ENCODE data around the gene ZNF219.
A peak's percentile ranks its signal among the peaks of the same experiment; 100 is the strongest.

ZNF219 gene

GRCh38 chr14:21084998-21085853, 13.2 kb downstream of the ZNF219 start:
- DNase-seq, result peak; percentile 1

DNA sequence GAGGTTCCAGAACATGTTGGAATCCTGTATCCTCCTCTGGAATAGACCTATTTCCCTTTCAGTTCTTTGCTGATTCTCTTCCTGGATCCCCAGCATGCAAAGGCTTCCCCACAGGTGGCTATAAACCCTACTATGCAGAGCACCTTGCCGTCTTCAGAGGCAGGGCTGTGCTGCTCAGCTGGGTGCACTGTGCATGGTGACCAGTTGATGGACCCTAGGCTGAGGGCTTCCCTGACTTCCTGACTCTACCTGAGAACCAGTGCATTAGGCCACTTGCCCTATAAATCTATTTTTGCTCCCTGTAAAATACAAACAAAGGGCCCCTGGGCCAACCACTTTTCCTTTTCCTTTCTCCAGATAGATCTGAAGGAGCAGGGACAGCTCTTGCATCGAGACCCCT, 14.1 kb downstream of the ZNF219 start:
- no peak for DNase-seq

DNA sequence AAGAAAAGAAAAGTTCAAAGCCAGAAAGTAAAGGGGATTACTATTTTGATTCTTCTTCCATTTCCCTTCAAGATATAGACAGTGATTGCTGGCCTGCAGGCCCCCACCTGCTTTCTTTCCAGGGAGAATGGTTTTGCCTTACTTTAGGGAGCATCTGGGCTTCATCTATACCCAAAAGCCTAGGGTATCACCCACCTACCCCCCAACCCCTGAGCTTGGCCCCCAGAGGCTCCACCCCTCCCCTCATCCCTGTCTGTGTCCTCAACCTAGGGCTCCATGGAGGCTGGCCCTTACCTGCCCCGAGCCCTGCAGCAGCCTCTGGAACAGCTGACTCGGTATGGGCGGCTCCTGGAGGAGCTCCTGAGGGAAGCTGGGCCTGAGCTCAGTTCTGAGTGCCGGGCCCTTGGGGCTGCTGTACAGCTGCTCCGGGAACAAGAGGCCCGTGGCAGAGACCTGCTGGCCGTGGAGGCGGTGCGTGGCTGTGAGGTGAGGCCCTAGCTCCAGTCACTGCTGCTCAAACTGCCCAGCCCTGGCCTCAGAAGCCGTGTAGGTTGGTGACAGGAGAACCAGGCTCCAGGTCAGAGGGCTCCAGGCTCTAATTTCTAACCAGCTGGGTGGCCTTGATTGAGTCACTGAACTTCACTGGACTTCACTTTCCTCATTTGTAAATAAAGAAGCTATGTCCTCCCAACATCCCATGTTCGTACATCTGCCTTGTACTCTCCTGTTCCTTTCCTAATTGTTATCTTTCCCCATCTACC, 14.7 kb downstream of the ZNF219 start:
- DNase-seq, result no peak

GRCh38 chr14:21081521-21082142, 16.8 kb downstream of the ZNF219 start:
- DNase-seq, result no peak

DNA sequence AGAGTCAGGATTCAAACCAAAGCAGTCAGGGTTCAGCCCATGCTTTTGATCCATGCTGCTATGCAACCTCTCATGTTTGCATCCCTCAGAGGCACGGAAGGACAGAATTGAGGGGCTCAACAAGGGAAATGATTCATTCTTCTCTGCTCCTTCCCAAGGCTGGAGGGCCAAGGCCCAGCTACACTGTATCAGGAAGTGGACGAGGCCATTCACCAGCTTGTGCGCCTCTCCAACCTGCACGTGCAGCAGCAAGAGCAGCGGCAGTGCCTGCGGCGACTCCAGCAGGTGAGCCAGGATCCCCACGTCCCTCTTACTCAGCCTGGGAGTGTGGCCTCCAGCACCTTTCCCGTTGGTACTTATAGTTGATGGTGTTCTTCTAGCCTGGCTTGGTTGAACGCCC, 19.7 kb downstream of the ZNF219 start:
- DNase-seq, result no peak

DNA sequence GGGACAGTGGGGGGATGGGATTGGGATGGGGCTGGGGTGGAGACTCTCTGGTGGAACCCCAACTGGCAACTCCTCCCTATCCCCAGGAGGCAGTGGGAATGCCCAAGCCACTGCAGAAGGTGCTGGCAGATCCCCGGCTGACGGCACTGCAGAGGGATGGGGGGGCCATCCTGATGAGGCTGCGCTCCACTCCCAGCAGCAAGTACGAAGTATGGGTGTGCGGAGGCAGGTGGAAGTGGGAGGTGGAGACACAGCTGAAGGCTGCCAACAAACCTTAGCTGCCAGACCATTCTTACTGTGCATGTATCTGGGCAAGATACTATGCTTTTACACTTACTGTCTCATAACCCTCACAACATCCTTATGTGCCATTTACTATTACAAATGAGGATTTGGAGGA, 20.2 kb downstream of the ZNF219 start:
- DNase-seq, result no peak

DNA sequence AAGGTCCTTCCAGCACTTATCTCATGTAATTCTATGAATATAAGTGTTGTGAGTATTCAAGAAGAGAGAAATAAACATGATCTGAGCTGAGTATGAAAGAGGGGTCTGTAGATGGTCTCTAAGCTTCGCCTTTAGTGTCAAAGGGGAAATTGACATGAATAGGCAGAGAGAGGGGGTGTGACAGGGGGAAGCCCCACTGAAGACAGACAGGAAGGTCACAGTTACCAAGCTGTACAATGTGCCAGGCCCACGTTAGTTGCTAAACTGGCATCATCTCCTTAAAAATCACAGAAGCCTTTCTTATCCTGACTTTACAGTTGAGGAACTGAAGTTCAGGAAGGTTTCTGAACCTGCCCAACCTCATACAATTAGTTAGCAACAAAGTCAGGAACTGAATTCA, 20.8 kb downstream of the ZNF219 start:
- no peak for DNase-seq

GRCh38 chr14:21075719-21076437, 22.6 kb downstream of the ZNF219 start:
- DNase-seq, result no peak

GRCh38 chr14:21074398-21075272, 23.8 kb downstream of the ZNF219 start:
- no peak for DNase-seq

DNA sequence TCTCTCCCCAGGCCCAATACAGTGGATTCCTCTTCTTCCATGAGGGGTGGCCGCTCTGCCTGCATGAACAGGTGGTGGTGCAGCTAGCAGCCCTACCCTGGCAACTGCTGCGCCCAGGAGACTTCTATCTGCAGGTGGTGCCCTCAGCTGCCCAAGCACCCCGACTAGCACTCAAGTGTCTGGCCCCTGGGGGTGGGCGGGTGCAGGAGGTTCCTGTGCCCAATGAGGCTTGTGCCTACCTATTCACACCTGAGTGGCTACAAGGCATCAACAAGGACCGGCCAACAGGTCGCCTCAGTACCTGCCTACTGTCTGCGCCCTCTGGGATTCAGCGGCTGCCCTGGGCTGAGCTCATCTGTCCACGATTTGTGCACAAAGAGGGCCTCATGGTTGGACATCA, 24.5 kb downstream of the ZNF219 start:
- no peak for DNase-seq

GRCh38 chr14:21072781-21073339, 25.6 kb downstream of the ZNF219 start:
- DNase-seq, result peak; percentile 49

DNA sequence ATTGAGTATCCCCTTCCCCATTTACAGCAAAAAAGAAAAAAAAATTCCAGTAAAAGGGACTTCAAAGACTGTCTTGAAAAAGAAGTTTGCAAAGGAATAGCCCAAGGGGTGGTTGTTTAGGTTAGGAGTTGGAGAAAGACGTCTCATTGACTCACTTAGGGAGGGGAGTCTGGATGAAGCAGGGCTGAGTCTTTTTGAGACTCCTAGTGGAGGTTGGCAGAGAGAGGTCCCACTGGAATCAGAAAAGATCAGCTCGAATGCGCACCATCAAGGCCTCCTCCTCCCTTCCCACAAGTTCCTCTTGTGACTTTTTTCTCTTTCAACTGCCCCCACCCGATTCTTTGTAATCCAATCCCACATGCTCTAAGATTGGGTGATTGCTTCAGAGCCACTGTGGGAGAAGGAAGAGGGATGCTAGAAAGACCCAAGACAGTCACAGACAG, 26.4 kb downstream of the ZNF219 start:
- no peak for DNase-seq

GRCh38 chr14:21071225-21072030, 27.0 kb downstream of the ZNF219 start:
- DNase-seq, result peak; percentile 79

DNA sequence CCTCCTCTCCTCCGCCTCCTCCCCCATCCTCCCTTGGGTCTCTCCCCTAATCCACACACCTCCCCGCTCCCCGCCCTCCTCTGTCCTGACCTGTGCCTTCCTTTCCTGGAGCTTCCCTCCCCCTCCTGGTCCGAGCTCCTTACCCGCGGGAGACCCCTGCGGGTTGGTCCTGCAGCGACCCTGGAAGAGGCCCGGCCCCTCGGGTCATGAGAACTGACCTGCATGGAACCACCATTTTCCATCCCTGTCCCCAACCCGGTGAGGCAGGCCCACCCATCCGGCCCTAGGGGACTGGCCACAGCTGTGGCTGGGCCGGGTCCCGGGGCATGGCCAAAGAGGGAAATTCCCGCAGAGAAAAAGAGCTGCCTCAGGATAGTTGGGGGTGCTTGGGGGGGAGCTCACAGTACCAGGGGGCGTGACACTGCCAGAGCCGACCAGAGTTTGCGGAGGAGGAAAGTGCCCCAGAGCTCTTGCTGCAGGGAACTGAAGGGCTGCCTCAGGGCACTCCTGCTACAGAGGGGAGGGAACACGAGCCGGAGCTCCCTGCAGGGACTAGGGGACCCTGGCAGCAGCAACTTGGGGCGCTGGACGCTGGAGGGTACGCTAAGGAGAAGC, 27.7 kb downstream of the ZNF219 start:
- peak; percentile 44 for DNase-seq

DNA sequence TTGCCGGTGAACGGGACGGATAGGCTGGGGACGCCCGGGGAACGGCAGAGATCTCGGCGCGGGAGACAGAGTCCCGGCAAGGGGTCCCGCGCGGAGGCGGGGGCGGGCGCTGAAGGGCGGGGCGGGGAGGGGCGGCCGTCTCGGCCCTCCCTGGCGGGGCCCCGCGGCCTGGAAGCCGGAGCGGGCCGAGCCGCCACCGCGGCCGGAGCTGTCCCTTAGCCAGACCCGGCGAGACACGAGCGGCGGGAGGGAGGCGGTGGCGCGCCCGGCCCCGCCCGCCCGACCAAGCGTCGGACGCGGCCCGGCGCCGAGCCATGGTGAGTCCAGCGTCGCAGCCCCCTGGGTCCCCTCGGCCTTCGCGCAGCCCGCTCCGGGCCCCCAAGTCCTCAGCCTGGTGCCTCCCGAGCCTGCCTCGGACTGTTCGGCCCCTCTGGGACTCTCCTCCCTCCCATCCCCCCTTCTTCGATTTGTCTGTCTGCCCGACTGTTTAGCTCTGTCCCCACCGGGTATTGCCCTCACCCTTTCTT, 28.3 kb downstream of the ZNF219 start, which contains the start of gene ARHGEF40:
Gene ARHGEF40, plus strand, starts transcription at position 222 of the 527 bp plus-strand sequence. Its CDS starts 93 bp downstream, at position 315.
- peak; percentile 57 for DNase-seq

GRCh38 chr14:21069388-21070082, 28.9 kb downstream of the ZNF219 start:
- DNase-seq, result peak; percentile 32

DNA sequence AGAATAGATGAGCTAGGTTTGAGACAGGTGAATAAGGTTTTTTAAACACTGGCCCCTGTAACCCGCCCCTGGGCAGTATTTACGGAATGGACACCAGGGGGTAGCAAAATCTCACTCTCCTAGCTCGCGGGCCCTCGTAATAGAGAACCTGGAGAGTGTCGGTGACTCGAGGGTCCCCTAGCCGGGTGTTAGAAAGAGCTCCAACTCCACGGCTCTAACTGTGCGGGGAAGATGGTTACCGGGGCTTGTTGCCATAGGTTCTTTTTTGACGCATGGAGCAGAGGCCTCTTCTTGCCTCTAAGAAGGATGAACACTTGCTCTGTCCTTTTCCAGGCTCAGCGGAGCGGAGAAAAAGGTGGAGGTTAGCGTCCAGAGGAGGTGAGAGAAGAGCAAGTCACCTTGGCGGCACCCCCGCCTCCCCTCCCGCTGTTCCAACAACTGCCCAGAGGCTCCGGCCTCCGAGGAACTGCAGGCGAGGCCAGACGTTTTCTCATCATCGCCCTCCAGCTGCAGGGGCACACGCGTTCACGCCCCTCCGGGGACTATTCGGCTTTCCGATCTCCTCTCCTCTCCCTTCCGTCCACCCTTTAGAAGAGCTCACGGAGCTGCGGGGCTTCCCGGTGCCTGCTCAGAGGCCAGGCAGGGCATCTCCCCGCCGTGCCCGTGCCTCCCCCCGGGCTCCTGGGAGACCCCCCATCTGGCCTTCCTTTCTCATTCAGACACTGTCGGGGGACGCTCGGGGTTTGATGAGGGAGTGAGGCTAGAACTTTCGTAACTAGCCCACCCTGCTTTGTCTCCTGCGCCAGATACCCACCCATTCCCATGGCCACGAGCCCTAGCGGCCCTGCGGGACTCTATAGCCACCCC, 29.7 kb downstream of the ZNF219 start:
- peak; percentile 65 for DNase-seq

GRCh38 chr14:21066882-21067502, 31.5 kb downstream of the ZNF219 start:
- peak; percentile 27 for DNase-seq
